Activated T-helper 1 cell treated with Interleukin-2 at 50 U/mL for 16 hours (primary cell): ENCODE data around the gene PRKD2.

ENCODE experiments used
- DNase-seq: peaks from one replicate; pipeline ENCODE4 v3.0.0-alpha.2; 2020; ENCODE audit warnings: low read depth

The PRKD2 gene

DNA sequence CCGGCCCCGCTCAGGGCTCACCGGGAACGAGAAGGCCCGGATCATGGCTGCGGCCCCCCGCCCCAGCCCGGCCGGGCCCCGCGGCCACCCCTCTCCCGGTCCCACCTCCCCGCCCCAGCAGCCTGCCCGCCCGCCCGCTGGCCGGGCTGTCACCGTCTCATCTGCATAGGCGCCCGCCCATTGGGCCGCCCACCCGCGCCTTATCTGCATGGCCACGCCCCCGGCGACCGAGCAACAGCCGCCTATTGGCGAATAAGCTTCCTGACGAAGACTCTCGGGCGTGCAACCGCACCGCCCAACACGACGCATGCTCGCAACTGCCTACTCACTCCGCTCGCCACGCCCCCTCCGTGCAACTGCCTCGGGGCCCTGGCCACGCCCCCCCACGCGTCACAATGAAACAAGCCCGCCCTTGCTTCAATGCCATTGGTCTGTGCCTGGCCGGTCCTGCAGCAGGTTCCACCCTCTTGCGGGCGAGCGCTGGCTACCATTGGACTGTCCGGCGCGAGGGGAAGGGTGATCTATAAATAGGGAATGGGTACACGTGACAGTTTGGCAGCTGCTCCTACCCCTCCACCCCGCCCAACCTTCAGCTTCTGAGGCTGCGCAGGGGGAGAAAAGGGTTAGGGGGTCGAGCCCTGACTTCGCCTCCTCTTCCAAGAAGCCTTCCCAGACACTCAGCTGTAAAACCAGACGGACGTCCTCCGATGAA, 55.7 kb downstream of the PRKD2 start, which contains the start of gene DACT3:
DACT3 (minus strand) TSS at position 163 of the 712 bp plus-strand sequence; CDS start at position 45, 118 bp downstream.
- peak; percentile 100 for DNase-seq

DNA sequence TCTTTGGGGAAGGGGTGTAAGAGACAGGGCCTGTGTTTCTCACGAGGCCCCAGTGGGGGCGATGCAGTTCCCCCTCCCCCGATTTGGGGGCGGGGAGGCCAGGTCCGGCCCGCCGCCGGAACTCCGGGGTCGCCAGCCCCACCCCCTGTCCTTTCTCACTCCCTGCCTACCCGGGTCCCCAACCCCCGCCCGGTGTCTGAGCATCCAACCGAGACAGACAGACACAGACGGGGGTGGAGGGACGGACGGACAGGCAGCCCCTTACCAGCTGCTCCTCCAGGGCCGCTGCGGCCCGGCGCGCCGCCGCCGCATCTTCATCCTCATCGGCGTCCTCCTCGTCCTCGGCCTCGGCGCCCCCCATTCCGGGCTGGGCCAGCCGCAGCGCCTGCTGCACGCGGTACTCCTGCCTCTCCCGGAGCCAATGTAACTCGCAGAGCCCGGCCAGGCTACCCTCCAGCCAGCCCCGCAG, 56.3 kb downstream of the PRKD2 start:
- DNase-seq: no peak

DNA sequence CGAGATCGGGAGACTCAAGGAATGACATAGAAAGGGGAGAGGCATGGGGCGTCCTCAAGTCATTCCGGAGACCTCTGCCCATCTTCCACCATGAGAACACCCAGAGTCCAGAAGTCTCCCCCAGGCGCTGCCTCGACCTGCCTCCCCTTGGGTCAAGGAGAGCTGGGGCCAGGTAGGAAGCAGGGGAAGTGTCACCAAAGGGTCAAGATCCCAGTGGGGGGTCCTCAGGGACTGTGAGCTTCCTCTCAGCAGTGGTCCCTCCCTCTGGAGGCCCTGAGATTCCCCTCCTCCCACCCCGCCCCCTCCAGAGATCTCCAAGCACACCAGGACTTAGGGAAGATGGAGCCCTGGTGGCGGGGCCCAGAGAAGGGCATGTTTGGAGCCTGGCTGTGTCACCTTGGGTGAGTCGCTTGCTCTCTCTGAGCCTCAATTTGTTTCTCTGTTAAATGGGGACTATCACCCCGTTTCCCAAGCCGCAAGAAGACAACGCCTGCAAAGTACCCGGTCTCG, 56.9 kb downstream of the PRKD2 start:
- no peak for DNase-seq

DNA sequence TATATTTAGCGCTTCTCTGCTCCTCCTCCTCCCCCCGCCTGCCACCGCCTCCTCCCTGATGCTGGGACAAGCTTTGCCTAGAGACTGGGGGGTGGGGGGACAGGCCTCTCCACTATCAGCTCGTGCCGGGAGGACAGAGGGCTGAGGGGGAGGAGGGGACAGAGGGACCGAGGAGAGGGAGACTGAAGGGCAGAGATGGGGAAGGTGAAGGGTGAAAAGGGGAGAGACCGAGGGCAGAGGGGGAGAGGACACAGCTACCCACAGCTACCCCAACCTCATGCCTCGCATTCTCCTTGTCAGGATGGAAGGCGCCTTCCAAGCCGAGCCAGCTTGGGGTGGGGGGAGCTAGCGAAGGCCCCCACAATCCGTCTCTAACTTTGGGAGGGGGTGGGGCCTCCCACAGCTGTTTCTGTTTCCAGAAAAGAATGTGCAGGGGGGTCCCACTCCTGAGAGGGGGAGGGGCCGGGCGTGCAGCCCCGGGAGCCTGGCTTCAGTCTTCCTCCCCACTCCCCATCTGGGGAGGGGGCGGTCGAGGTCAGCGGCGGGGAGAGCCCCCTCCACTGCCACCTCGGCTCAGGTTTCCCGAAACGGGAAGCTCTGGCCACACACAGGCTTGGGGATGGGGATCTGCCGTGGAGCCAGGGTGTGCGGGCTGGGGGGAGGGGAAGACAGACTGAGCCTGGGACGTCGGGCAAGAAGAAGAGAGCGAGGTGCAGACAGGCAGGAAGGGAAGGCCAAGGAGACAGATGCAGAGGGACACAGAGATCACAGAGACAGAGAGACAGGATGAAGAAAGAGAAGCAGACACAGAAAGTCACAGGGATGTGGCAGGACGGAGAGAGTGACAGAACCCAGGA, 57.5 kb downstream of the PRKD2 start:
- no peak for DNase-seq

DNA sequence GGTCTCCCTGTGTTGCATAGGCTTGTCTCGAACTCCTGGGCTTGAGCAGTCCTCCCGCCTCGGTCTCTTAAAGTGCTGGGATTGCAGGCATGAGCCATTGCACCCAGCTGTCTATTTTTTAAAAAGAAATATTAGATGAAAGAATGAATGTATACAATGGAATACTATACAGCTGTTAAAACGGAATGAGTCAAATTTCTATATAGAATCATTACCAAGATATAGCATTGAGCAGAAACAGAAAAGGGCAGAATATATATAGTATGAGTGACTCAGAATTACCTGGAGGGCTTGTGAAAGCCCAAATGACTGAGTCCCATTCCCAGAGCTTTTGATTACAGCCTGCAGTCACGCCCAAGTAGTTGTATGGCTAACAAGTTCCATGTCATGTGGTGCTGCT, 60.4 kb downstream of the PRKD2 start:
- no peak for DNase-seq

DNA sequence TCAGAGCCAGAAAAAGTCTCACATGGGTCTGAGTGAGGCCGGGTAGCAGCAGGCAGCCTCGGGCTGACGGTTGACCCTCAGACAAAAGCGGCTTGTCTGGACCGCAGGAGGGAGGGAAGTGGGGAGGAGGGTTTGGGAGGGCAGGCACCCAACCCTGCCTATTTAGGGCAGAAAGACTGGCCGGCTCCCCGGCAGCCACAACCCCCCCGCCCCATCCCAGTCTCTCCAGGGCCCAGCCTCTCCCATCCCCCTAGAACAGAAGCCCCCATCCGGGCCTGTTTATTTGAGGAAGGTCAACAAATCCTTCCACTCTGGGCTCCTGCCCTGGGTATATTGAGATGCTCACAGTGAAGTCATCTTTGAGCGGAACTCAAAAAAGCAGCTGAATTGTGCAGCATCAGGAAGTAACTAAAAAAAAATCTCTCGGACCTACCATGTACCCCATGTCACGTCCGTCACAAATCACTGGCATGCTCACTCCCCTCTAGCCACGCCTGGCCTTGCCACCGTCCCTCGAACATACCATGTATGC, 62.2 kb downstream of the PRKD2 start:
- no peak for DNase-seq

DNA sequence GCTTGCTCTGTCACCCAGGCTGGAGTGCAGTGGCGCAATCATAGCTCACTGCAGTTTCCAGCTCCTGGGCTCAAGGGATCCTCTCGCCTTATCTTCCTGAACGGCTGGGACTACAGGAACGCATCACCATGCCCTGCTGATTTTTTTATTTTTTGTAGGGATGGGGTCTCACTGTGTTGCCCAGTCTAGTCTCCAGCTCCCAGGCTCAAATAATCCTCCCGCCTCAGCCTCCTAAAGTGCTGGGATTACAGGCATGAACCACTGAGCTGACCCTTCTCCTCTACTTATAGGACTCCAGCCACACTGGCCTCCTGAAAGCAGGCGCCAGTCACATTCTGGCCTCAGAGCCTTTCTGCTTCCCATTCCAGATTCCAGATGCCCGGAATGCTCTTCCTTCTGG, 66.5 kb downstream of the PRKD2 start:
- no peak for DNase-seq

DNA sequence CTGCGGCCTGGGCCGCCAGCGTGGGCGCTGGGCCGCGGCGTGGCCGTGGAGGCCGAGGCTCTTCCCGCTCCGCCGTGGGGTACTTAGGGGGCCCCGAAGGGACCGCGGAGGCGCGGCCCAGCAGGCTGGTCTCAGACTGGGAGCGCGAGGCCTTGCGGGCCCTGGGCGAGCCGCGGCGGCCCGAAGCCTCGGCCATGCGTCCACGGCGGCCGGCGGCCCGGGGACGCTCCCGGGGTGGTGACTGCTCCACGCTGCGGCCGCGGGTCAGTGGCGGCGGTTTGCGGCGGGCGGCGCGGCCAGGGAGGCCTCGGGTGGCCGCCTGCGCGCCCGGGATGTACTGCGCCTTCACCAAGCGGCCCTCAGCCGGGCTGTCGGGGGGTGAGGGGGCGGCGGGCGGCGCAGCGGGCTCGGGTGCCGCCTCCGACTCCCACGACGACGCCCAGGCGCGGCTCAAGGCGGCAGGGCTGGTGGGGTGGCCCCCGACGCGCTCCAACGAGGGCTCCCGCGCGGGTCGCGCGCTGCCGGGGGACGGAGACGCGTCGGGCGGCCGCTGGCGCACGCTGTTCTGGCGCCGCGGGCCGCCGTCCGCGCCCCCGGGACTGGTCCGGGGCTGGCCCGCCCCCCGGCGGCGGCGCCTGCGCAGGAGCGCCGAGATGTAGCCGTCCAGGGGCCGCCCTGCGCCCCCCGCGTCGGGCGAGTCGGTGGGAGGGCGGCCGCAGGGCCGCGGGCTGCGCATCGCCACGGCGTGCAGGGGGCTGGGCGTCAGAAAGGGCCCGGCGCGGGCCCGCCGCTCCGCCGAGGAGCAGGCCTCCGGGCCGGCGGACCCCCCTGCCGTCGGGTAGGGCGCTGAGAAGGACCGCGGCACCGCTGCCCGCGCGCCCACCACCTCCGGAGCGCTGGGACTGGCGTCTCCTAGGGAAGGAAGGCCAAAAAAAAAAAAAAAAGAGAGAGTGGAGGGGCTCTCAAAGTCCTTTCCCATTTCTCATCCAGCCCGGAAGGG, 67.7 kb downstream of the PRKD2 start:
- no peak for DNase-seq

DNA sequence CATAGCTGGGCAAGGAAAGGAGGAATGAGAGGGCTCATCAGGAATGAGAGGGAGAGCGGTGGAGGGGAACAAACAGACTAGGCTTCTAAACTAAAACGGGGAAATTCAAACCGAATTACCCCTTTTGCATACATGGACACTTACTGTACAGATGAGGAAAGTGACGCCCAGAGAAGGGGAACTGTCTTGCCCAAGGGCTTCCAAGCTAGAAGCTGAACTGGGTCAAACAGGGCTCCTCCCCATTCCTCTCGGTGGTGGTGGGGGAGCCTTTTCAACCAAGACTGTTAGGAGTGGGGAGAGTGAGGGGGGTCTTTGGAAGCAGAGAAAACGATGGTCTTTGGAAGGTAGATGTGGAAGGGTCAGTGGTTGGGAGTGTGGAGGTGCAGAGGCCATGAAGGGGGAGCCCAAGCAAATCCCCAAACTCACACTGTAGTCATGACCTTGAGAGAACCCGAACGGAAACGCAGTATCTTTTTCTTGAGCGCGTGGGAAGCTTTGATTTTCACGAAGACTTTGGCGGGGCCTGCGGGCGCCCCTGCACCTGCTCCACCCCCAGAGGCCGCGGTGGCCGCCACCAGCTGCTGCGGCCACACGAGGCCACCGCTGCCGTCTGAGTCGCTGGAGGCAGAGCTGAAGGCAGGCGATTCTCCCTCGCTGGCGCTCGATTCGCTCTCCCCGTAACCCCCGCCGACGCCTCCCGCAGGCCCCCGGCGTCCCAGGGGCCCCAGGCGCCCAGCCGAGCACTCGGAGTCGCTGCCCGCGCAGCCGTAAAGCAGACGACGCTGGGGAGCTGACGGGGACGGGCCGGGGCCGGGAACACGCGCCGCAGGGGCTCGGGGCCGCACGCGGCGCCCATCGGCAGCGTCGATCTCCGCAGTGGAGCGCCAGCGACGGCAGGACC, 68.6 kb downstream of the PRKD2 start:
- DNase-seq: no peak

DNA sequence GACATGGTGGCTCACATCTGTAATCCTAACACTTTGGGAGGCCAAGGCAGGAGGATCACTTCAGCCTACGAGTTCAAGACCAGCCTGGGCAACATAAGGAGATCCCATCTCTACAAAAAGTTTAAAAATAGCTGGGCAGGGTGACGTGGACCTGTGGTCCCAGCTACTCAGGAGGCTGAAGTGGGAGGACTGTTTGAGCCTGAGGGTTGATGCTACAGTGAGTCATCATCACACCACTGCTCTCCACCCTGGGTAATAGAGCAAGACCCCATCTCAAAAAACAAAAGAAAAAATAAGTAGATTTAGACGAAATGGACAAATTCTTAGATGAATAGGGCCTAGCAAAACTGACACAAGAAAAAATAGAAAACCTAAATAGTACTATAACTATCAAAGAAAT, 70.5 kb downstream of the PRKD2 start:
- DNase-seq: no peak

DNA sequence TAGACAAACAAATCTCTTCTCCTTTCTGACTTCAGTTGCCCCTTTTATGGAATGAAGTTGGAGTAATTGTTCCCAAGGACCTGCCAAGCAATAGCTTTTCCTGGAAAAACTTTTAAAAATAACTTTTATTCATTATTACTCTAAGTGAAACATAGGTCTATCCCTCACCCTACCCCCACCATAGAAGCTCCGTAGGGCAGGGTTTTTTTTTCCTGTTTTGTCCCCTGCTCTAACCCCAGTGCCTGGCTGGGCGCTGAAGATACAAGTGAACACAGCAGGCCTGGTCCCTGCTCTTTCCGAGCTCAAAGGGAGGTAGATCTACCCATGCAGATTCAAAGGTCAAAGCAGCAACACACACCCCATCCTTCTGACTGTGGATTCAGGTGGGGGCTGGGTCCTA, 72.2 kb downstream of the PRKD2 start:
- no peak for DNase-seq

DNA sequence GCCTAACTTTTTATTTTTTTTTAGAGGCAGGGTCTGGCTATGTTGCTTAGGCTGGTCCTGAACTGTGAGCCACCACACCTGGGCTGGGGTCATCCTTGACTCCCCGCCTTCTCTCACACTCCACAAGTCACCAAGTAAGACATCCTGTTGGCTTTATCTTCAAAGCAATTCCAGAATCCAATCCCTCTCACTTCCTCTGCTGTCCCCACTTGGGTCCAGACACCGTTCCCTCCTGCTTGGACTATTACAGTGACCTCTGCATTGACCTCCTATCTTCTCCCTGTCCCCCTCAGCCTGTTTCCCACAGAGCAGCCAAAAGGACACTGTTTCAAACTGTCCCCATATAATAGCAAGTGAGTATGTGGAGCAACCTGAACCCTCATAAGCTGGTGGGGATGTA, 76.3 kb downstream of the PRKD2 start:
- DNase-seq: no peak

DNA sequence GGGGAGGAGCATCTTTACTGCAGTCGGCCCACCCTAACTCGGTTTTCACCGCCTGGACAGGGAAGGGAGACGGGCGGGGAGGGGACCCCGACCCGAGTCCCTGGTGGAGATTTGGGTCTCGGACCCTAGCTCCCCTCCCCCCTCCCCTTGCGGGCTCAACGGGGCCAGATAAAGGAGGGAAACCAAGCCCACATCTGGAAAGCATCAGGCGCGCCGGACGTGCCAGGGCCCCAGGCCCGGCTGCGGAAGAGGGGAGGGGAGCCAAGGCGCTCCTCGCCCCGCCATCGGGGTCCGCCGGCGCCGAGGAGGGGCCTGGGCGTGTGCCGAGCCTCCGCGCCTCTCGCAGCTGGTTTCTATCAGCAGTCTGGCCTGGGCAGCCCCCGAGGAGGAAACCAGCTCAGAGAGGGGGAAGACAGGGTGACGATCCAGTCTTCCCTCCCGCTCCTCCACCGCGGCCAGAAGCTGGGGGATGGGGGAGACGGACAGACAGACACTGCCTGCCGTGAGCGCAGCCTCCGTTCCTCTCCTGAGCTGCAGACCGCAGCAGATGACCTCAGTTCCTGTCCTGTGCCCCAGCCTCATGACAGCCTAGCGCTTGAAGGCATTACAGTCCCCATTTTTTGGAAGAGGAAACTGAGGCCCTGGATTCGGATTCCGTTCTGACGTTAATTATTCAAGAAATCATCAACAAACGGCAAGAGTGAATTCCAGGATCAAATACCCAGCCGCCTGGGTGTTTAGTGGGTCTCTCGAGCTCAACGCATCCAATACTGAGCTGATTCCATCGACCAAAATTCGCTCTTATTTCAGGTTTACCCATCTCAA, 77.3 kb downstream of the PRKD2 start:
- no peak for DNase-seq

DNA sequence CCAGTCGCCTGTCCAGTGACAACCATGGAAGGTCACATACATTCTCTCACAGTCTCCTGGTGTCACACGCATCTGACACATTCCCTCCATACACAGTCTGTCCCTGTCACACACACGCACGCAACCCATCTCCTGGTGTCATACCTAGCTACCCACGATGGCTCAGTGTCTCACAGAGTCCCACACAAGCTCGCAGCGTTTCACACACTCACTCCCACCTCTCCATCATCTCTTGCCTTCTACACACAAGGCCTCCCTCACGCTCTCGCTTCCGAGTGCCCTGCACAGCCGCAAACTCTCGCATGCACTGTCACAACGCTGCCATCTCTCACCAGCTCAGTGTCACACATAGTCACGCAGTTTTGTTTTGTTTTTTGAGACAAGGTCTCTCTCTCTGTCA, 79.7 kb downstream of the PRKD2 start:
- DNase-seq: no peak

DNA sequence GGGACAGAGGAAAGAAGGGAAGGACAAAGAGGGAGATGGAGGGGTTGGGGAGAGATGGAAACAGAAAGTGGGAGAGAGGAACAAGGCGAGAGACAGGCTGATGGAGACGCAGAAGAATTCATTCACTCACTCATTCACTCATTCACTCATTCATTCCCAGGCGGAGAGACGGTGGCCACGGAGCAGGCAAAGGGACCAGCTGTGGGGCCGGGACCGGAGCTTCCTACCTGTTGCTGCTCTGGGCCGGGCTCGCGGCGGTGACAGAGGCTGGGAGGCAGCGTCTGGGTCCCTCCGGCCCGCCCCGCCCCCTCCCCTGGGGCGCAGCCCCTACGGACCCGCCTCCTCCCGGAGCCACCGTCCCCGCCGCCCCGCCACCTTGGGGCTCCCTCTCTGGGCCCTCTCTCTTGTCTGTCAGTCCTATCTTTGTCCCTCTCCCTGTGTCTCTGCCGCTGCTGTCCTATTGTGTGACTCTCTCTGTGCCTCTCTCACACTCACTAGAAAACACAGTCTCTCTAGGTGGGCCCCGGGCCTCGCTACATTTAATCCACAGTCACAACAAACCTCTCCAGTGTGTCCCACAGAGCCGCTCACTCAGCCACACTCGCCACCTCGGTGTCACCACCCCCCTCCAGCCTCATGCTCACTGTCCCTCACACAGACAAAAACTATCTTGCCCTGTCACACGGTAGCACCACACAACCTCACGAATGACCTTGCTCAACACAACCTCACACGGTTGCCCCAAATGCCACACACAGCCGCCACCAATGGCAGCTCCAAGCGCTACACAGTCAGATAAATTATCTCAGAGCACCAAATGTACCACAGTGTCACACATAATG, 80.8 kb downstream of the PRKD2 start, which contains the start of gene GNG8:
GNG8 (minus strand) TSS at position 283 of the 842 bp plus-strand sequence. CDS start 1,520 bp downstream, outside the sequence.
- no peak for DNase-seq

DNA sequence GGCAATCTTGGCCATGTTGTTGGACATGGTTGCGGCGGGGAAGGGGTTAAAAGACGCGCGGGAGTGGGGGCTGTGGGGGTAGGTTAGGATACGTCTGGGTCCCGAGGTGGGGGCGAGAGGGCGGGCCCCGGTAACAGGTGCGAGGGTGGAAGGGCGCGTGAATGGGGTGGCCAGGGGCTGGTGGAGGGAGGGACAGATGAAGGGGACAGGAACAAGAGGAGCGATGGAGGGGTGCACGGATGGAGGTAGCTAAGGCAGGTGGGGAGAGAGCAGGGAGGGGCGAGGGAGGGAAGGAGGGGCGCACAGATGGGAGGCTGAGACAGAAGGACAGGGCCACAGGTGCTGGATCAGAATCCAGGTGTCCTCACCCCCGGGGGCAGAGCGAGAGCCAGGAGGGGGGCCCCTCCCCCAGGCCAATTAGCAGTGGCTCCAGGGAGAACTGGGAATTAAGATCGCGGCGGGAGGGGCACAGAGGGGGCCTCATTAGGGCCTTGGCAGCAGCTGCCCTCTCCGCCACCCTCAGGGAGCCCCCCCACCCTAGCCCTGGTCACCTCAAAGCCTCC, 82.2 kb downstream of the PRKD2 start:
- no peak for DNase-seq

DNA sequence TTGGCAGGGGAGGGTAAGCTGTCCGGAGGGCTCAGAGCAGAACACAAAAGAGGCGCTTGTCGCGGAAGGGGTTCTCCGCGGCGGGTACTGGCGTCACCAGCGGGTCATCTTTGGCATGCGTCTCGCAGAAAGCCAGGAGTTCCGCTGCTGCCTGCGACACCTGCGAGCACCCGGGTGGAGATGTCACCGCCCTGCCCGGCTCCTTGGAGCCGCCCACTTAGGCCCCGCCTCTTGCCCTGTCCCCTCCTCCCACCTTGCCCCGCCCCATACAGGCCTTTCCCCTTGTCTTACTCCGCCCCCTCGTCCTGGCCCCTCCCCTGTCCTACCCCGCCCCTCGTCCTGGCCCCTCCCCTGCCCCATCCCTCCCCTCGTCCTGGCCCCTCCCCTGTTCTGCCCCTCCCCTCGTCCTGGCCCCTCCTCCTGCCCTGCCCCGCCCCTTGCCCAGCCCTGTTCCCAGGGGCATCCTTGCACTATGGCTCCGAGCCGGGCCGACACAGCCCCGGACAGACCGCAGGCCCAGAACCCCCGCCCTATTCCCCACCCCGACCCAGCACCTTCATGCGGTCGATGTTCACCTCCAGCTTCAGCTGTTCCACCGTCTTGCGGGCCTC, 82.8 kb downstream of the PRKD2 start:
- peak; percentile 88 for DNase-seq

DNA sequence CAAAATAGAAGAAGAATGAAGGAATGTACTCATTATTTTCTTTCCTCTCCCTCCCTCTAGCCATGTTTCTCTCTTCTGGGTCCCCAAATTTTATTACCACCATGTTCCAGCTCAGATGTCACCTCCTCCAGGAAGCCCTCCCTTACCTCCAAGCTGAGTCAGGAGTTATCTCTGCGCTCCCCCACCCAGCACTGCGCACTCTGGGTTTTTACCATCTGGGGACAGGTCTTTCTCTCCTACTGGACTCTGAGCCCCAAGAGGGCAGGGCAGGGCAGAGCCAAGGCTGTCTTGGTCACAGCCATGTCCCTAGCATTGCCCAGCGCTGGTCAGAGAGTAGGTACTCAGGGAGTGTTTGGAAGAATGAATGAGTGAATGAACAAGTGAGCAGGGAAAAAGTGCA, 83.8 kb downstream of the PRKD2 start:
- no peak for DNase-seq
